Naive B cell (primary cell): ENCODE measurements around the gene PEAR1. TPM values are rescaled to one million over a fixed set of nuclear protein-coding genes. Genes with fewer than 3 reads are reported as not detected.
A peak's percentile ranks its signal among the peaks of the same experiment; 100 is the strongest.

Experiments
- ATAC-seq, 2 donors: fragments of 150-1000 bp; cut with Tn5 transposase; 2 replicates each; pipeline ENCODE4 v1.10.0; 2021; ENCODE audit warnings: low read depth in 2 of 2, mild to moderate bottlenecking in 2 of 2, moderate library complexity in 2 of 2
- DNase-seq: peaks from one replicate; pipeline ENCODE4 v3.0.0; 2022
- H3K27ac Mint-ChIP-seq, 6 donors: one replicate each; pipeline ENCODE4 v1.8.0; 2020 to 2022; ENCODE audit warnings: mild to moderate bottlenecking in 6 of 6, mixed read lengths in 6 of 6, moderate library complexity in 5 of 6, inconsistent platforms in 2 of 6
- H3K27me3 Mint-ChIP-seq, 3 donors: one replicate each; pipeline ENCODE4 v1.8.0; 2021 to 2022; ENCODE audit warnings: mixed read lengths in 3 of 3, mild to moderate bottlenecking in 1 of 3
- H3K36me3 Mint-ChIP-seq, 2 donors: one replicate each; pipeline ENCODE4 v1.8.0; 2020 to 2022; ENCODE audit warnings: mixed read lengths in 2 of 2, inconsistent platforms in 1 of 2, mild to moderate bottlenecking in 1 of 2
- H3K4me1 Mint-ChIP-seq, 3 donors: one replicate each; pipeline ENCODE4 v1.8.0; 2020 to 2022; ENCODE audit warnings: mixed read lengths in 3 of 3, inconsistent platforms in 1 of 3, mild to moderate bottlenecking in 1 of 3, moderate library complexity in 1 of 3
- H3K4me3 Mint-ChIP-seq, 8 donors: one replicate each; pipeline ENCODE4 v1.8.0; 2020 to 2022; ENCODE audit warnings: mild to moderate bottlenecking in 8 of 8, mixed read lengths in 8 of 8, moderate library complexity in 8 of 8, inconsistent platforms in 2 of 8
- H3K9me3 Mint-ChIP-seq, 7 donors: one replicate each; pipeline ENCODE4 v1.8.0; 2020 to 2022; ENCODE audit warnings: mixed read lengths in 7 of 7, mild to moderate bottlenecking in 5 of 7, inconsistent platforms in 2 of 7, moderate library complexity in 1 of 7
- polyA plus RNA-seq, 6 donors: library from polyadenylated mRNA; unstranded; fragments of 300-500 nt; fragmentation: Illumina TruSeq; gene quantifications; one replicate each; pipeline ENCODE4 v1.2.3, GENCODE V29; 2021; ENCODE audit warnings: low read depth in 6 of 6

PEAR1 gene
- polyA plus RNA-seq, 6 donors from 2014 or later, result 0.11 to 0.85 (median 0.27) TPM; not detected in 3

GRCh38 chr1:156852418-156852874 lies 41.1 kb upstream of the PEAR1 start:
- H3K27ac Mint-ChIP-seq, result no peak overlapping the region

GRCh38 chr1:156853761-156854160 lies 39.8 kb upstream of the PEAR1 start:
- ATAC-seq, result no peak
- no peak for DNase-seq
- no peaks in the 10 kb centered on the region for H3K9me3 Mint-ChIP-seq
- H3K36me3 Mint-ChIP-seq, result no peaks in the 10 kb centered on the region
- H3K4me3 Mint-ChIP-seq, result no peak overlapping the region
- peaks cover 58 to 70% (median 66%) of the 10 kb centered on the region in 3 donors for H3K27me3 Mint-ChIP-seq
- H3K27ac Mint-ChIP-seq, result peak overlapping the region in 1 of 6 donors; percentile 5
- H3K4me1 Mint-ChIP-seq, result peaks cover under 1 to 4% (median 2%) of the 10 kb centered on the region in 3 donors

More at GRCh38 chr1:156852418-156852874, 41.1 kb upstream of the PEAR1 start:
- no peaks in the 10 kb centered on the region for H3K36me3 Mint-ChIP-seq
- peaks cover 5 to 7% (median 6%) of the 10 kb centered on the region in 3 donors for H3K4me1 Mint-ChIP-seq
- H3K4me3 Mint-ChIP-seq, result no peak overlapping the region
- peaks cover 56 to 70% (median 66%) of the 10 kb centered on the region in 3 donors for H3K27me3 Mint-ChIP-seq
- DNase-seq, result no peak
- no peak for ATAC-seq
- no peaks in the 10 kb centered on the region for H3K9me3 Mint-ChIP-seq

GRCh38 chr1:156854634-156855033 lies 38.9 kb upstream of the PEAR1 start:
- DNase-seq (no peak), ATAC-seq (no peak)
- peak overlapping the region in 1 of 6 donors; percentile 78 for H3K27ac Mint-ChIP-seq
- H3K9me3 Mint-ChIP-seq, result no peaks in the 10 kb centered on the region
- H3K27me3 Mint-ChIP-seq, result peaks cover 57 to 65% (median 61%) of the 10 kb centered on the region in 3 donors
- no peaks in the 10 kb centered on the region for H3K36me3 Mint-ChIP-seq
- no peak overlapping the region for H3K4me3 Mint-ChIP-seq
- peaks cover 1 to 5% (median 1%) of the 10 kb centered on the region in 3 donors for H3K4me1 Mint-ChIP-seq

- no peaks in the 10 kb centered on the region for H3K36me3 Mint-ChIP-seq
- no peaks in the 10 kb centered on the region for H3K9me3 Mint-ChIP-seq
- no peak overlapping the region for H3K4me3 Mint-ChIP-seq
- DNase-seq (no peak), ATAC-seq (no peak)
- peaks cover 9 to 11% (median 10%) of the 10 kb centered on the region in 3 donors for H3K4me1 Mint-ChIP-seq
- H3K27ac Mint-ChIP-seq, result no peak overlapping the region
- peaks cover 55 to 68% (median 66%) of the 10 kb centered on the region in 3 donors for H3K27me3 Mint-ChIP-seq
Observed at GRCh38 chr1:156856282-156856785, 37.2 kb upstream of the PEAR1 start.

GRCh38 chr1:156857532-156857931 lies 36.0 kb upstream of the PEAR1 start:
- no peaks in the 10 kb centered on the region for H3K36me3 Mint-ChIP-seq
- H3K4me1 Mint-ChIP-seq, result peaks cover 12 to 15% (median 15%) of the 10 kb centered on the region in 3 donors
- H3K9me3 Mint-ChIP-seq, result no peaks in the 10 kb centered on the region
- peak overlapping the region in 1 of 8 donors; percentile 25 for H3K4me3 Mint-ChIP-seq
- H3K27ac Mint-ChIP-seq, result no peak overlapping the region
- H3K27me3 Mint-ChIP-seq, result peaks cover 62 to 76% (median 71%) of the 10 kb centered on the region in 3 donors
- ATAC-seq (no peak), DNase-seq (no peak)

GRCh38 chr1:156858555-156858956 lies 35.0 kb upstream of the PEAR1 start:
- peaks cover 12 to 15% (median 15%) of the 10 kb centered on the region in 3 donors for H3K4me1 Mint-ChIP-seq
- H3K27me3 Mint-ChIP-seq, result peaks cover 64 to 76% (median 71%) of the 10 kb centered on the region in 3 donors
- DNase-seq (no peak), ATAC-seq (no peak)
- no peaks in the 10 kb centered on the region for H3K36me3 Mint-ChIP-seq
- no peaks in the 10 kb centered on the region for H3K9me3 Mint-ChIP-seq
- H3K27ac Mint-ChIP-seq, result no peak overlapping the region
- peak overlapping the region in 7 of 8 donors; percentile 31 to 68 (median 47) for H3K4me3 Mint-ChIP-seq

- Mint-ChIP-seq H3K27ac (no peak within 1 kb of the TSS), H3K27me3 (peaks cover 60 to 76% (median 71%) of the 10 kb centered on the region in 3 donors), H3K4me1 (peaks cover 12 to 15% (median 15%) of the 10 kb centered on the region in 3 donors), H3K4me3 (peak within 1 kb of the TSS; percentile 25 to 88 (median 69)), H3K36me3 (no peaks in the 10 kb centered on the region), H3K9me3 (no peaks in the 10 kb centered on the region)
- no peak for ATAC-seq
- DNase-seq, result no peak
Observed at GRCh38 chr1:156858959-156859522, 34.5 kb upstream of the PEAR1 start, which contains the start of gene INSRR. Gene INSRR, minus strand, starts transcription at chr1:156859117. Its CDS starts 496 bp downstream, at chr1:156858621.

GRCh38 chr1:156859523-156860112 lies 33.9 kb upstream of the PEAR1 start:
- H3K4me3 Mint-ChIP-seq, result peak overlapping the region; percentile 25 to 88 (median 69)
- no peaks in the 10 kb centered on the region for H3K36me3 Mint-ChIP-seq
- H3K9me3 Mint-ChIP-seq, result no peaks in the 10 kb centered on the region
- peak in 1 of 2 donors; percentile 9 for ATAC-seq
- DNase-seq, result no peak
- H3K27me3 Mint-ChIP-seq, result peaks cover 57 to 76% (median 74%) of the 10 kb centered on the region in 3 donors
- peaks cover 12 to 15% (median 15%) of the 10 kb centered on the region in 3 donors for H3K4me1 Mint-ChIP-seq
- H3K27ac Mint-ChIP-seq, result no peak overlapping the region

GRCh38 chr1:156860113-156860627 lies 33.3 kb upstream of the PEAR1 start:
- Mint-ChIP-seq H3K27me3 (peaks cover 52 to 76% (median 76%) of the 10 kb centered on the region in 3 donors), H3K9me3 (no peaks in the 10 kb centered on the region), H3K4me3 (peak overlapping the region; percentile 51 to 88 (median 78)), H3K4me1 (peaks cover 12 to 15% (median 15%) of the 10 kb centered on the region in 3 donors), H3K36me3 (no peaks in the 10 kb centered on the region), H3K27ac (no peak overlapping the region)
- peak; percentile 64 to 68 for ATAC-seq
- DNase-seq, result peak; percentile 39

- Mint-ChIP-seq H3K36me3 (no peaks in the 10 kb centered on the region), H3K27me3 (peaks cover 55 to 82% (median 82%) of the 10 kb centered on the region in 3 donors), H3K27ac (no peak within 1 kb of the TSS), H3K4me3 (peak within 1 kb of the TSS; percentile 51 to 88 (median 78)), H3K4me1 (peaks cover 12 to 15% (median 15%) of the 10 kb centered on the region in 3 donors), H3K9me3 (no peaks in the 10 kb centered on the region)
- peak; percentile 15 for DNase-seq
- ATAC-seq, result peak; percentile 79 to 81
Observed at GRCh38 chr1:156860628-156861423, 32.7 kb upstream of the PEAR1 start, which contains the start of gene NTRK1. Gene NTRK1, plus strand, starts transcription at chr1:156860865. Its CDS starts 70 bp downstream, at chr1:156860935.

- Mint-ChIP-seq H3K9me3 (no peaks in the 10 kb centered on the region), H3K4me3 (no peak overlapping the region), H3K36me3 (no peaks in the 10 kb centered on the region), H3K27me3 (peaks cover 44 to 82% (median 73%) of the 10 kb centered on the region in 3 donors), H3K27ac (no peak overlapping the region), H3K4me1 (peaks cover 14 to 15% (median 15%) of the 10 kb centered on the region in 3 donors)
- DNase-seq (no peak), ATAC-seq (no peak)
Observed at GRCh38 chr1:156862584-156862983, 30.9 kb upstream of the PEAR1 start.

GRCh38 chr1:156862997-156863599 lies 30.4 kb upstream of the PEAR1 start:
- no peak overlapping the region for H3K27ac Mint-ChIP-seq
- no peak overlapping the region for H3K4me3 Mint-ChIP-seq
- H3K27me3 Mint-ChIP-seq, result peaks cover 39 to 82% (median 73%) of the 10 kb centered on the region in 3 donors
- H3K36me3 Mint-ChIP-seq, result no peaks in the 10 kb centered on the region
- peaks cover 14 to 15% (median 15%) of the 10 kb centered on the region in 3 donors for H3K4me1 Mint-ChIP-seq
- ATAC-seq (no peak), DNase-seq (no peak)
- no peaks in the 10 kb centered on the region for H3K9me3 Mint-ChIP-seq
